Thoracic aorta (tissue), 2 donors: ENCODE results near the gene F7. TPM values are rescaled to one million over a fixed set of nuclear protein-coding genes. Genes with fewer than 3 reads are reported as not detected.

Source experiments
- ATAC-seq: fragments of 150-250 bp; one replicate; pipeline ENCODE4 v1.8.0; 2017; ENCODE audit warnings: low read depth; ENCODE audit not compliant: insufficient number of reproducible peaks, low FRiP score
- DNase-seq: peaks from one replicate; pipeline ENCODE4 v3.0.0-alpha.2; 2020; ENCODE audit warnings: low spot score
- H3K27ac ChIP-seq, 2 donors: fragments of 200-600 bp; sonication (generic); 1 replicate in 1 of 2; 2 replicates in 1 of 2; pipeline ENCODE4 v1.5.1; 2016; ENCODE audit warnings: mild to moderate bottlenecking in 2 of 2, moderate library complexity in 2 of 2
- H3K27me3 ChIP-seq: fragments of 200-600 bp; sonication (generic); replicated peaks from 2 replicates; pipeline ENCODE4 v1.6.0; 2016; ENCODE audit warnings: mild to moderate bottlenecking; ENCODE audit not compliant: insufficient read depth
- H3K36me3 ChIP-seq: fragments of 200-600 bp; sonication (generic); one replicate; pipeline ENCODE4 v1.5.1; 2016
- H3K4me1 ChIP-seq, 2 donors: fragments of 200-600 bp; sonication (generic); 1 replicate in 1 of 2; 2 replicates in 1 of 2; pipeline versions ENCODE4 v1.5.1 to v1.6.0; 2016; ENCODE audit warnings: low read depth in 2 of 2, mild to moderate bottlenecking in 1 of 2; ENCODE audit not compliant: control insufficient read depth in 1 of 2
- H3K4me3 ChIP-seq: fragments of 200-600 bp; sonication (generic); 2 replicates; pipeline ENCODE4 v1.5.1; 2016; ENCODE audit warnings: mild to moderate bottlenecking
- H3K9me3 ChIP-seq: fragments of 200-600 bp; sonication (generic); 2 replicates; pipeline ENCODE4 v1.5.1; 2016
- total RNA-seq, 2 donors: library from RNA; depleted of rRNA; stranded (reverse); fragments of >200 nt; gene quantifications; one replicate each; pipeline versions ENCODE4 v1.1.0 to v1.2.3, GENCODE V29; 2016
- TF ChIP-seq, protein P1 (sequence below): fragments of 200-600 bp; sonication (generic); IDR thresholded peaks from one replicate; pipeline ENCODE4 v1.5.1; 2019; ENCODE audit warnings: antibody characterized with exemption

F7 gene
- total RNA-seq, 2 donors from 2014 or later, result not detected

DNA sequence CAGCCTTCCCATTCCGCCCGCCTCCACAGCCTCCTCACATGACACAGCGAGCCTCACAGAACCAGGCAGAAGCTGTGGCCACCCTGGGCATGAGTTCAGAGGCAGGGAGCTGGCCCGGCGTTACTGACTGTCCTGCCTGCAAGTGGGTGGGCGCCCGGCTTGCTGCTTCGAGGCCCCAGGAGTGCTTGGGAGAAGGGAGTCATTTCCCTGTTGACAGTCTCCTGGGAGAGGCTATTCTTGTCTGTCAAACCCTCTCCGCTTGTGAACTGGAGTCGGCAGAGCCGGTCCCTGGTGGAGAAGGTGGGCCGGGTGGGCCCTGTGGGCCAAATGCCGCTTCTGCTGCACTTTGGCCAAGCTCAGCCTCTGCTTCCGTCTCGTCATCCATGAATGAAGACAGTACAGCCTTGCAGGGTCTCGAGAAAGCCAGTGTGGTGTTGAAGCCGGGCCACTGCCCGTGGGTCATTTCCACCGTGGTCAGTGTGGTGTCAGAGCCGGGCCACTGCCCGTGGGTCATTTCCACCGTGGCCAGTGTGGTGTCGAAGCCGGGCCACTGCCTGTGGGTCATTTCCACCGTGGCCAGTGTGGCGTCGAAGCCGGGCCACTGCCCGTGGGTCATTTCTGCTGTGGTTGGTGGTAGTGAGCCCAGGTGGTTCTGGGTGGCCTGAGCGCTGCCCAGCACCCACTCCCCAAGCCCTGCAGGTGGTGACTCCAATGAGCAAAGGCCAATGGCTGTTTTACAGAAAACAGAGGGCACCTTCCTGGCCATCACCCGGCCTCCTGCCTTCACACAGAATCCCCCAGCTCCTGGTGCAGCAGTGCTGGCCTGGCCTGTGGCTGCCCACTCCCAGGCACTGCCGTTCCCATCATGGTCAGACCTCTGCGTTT, 13.5 kb upstream of the F7 start:
- TF ChIP-seq, protein P1, sequence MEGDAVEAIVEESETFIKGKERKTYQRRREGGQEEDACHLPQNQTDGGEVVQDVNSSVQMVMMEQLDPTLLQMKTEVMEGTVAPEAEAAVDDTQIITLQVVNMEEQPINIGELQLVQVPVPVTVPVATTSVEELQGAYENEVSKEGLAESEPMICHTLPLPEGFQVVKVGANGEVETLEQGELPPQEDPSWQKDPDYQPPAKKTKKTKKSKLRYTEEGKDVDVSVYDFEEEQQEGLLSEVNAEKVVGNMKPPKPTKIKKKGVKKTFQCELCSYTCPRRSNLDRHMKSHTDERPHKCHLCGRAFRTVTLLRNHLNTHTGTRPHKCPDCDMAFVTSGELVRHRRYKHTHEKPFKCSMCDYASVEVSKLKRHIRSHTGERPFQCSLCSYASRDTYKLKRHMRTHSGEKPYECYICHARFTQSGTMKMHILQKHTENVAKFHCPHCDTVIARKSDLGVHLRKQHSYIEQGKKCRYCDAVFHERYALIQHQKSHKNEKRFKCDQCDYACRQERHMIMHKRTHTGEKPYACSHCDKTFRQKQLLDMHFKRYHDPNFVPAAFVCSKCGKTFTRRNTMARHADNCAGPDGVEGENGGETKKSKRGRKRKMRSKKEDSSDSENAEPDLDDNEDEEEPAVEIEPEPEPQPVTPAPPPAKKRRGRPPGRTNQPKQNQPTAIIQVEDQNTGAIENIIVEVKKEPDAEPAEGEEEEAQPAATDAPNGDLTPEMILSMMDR, result no peak
- no peak for DNase-seq
- H3K36me3 ChIP-seq, result peaks cover 12% of the 10 kb centered on the region
- H3K9me3 ChIP-seq, result no peaks in the 10 kb centered on the region
- H3K27me3 ChIP-seq, result no peaks in the 10 kb centered on the region
- no peak for ATAC-seq
- H3K27ac ChIP-seq, result no peak overlapping the region
- H3K4me1 ChIP-seq, result no peaks in the 10 kb centered on the region
- no peak overlapping the region for H3K4me3 ChIP-seq

DNA sequence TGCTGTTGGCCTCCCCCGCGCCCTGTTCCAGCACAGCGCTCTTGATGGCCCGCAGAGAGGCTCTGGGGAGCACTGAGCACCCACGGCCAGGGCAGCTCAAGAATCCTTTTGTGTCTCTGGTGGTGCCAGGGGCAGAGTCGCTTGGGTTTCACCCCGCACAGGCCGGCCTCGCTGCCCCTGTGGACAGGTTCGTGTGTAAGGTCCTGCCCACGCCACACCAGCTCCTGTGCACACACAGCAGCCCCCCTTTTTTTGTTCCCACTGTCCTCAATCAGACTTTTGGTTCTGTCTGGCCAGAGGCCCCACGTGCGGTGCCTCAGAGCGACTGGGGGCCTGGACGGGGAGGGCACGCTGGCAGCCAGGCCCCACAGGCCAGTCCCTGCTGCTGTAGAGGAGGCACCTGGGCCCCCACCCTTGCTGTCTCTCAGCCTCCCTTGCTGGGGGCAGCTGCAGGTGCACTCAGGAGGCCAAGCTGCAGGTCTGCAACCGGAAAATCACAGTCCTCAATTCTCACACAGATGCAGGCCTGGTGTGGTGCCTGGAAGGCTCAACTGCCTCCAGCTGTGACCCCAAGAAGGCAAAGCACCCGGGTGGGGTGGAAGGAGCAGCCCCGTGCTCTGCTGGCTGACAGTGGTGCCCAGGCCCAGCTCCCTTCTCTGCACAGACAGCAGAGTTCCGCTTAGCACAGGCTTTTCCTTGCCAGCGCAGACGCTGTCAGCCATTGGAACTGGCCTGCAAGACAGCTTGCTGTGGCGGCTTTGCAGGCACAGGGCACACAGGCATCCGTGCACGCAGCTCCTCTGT, 12.6 kb upstream of the F7 start:
- Histone ChIP-seq H3K4me3 (no peak overlapping the region), H3K36me3 (peaks cover 6% of the 10 kb centered on the region), H3K9me3 (no peaks in the 10 kb centered on the region), H3K4me1 (no peaks in the 10 kb centered on the region), H3K27me3 (no peaks in the 10 kb centered on the region), H3K27ac (no peak overlapping the region)
- ATAC-seq (no peak), DNase-seq (no peak)
- TF ChIP-seq, protein P1, result no peak

DNA sequence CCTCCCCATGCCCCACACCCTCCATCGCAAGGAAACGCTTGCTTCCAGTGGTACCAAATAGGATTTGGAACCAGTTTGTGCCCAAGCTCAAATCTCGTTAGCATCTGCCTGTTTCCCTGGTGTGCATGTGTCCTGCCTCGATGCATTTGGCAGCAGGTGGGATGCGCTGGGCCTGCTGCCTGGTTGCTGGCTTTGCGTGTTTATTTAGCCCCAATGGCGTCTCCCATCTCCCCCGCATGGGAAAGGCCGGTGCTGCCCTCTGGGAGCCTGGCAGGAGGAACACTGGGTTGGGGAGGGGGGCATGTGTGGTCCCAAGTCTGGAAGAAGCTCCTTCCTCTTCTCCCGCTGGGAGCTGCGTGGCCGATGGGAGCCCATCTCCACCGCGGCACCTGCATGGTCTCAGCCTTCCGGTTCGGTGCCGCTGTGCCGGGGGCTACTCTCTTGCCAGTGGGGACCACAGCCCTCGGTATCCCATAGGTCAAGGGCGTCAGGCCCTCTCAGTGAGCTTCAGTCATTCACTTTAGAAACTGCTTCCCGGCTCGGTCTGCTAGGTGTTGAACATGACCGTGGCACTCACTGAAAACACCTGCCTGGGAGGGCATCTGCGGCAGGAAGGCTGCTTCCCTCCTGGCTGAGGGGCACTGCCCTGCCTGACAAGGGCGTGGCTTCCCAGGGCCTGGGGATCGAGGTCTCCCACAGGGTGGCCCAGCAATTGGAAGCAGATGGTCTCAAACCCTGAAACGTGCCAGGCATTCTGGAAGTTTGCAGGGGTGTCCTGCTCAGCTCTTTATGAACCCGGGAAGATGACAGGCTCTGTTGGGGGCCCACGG, 11.8 kb upstream of the F7 start:
- no peaks in the 10 kb centered on the region for H3K9me3 ChIP-seq
- TF ChIP-seq, protein P1, result no peak
- no peak overlapping the region for H3K4me3 ChIP-seq
- H3K27ac ChIP-seq, result no peak overlapping the region
- DNase-seq, result no peak
- H3K36me3 ChIP-seq, result peaks cover 5% of the 10 kb centered on the region
- no peaks in the 10 kb centered on the region for H3K27me3 ChIP-seq
- no peaks in the 10 kb centered on the region for H3K4me1 ChIP-seq
- ATAC-seq, result no peak

DNA sequence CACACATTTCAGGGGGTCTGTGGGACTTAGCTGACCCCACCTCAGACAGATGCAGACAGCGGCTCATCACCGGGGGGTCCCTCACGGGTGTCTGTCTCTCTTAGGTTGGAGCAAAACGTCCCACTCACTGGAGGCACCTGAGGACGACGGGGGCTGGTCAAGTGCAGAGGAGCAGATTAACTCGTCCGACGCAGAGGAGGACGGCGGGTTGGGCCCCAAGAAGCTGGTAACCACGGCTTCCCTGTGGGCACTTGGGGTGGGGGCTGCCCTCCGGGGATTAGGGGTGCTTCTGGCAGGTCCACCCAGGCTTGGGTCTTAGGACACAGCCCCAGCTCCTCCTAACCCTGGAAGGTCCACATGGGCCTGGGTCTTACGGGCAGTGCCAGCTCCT, 11.2 kb upstream of the F7 start:
- Histone ChIP-seq H3K27me3 (no peaks in the 10 kb centered on the region), H3K4me3 (no peak overlapping the region), H3K36me3 (peaks cover 5% of the 10 kb centered on the region), H3K9me3 (no peaks in the 10 kb centered on the region), H3K4me1 (no peaks in the 10 kb centered on the region), H3K27ac (no peak overlapping the region)
- TF ChIP-seq, protein P1, result no peak
- DNase-seq, result no peak
- ATAC-seq, result no peak
